Measurements from ENCODE around the gene UBR1. TPM values are rescaled to one million over a fixed set of nuclear protein-coding genes. Genes with fewer than 3 reads are reported as not detected.
"Not testable (repeated sequence)": the region's sequence is repeated elsewhere in the genome, so short reads cannot be mapped to it uniquely, and the experiment has no call there.

Gene UBR1
- total RNA-seq, 2 experiments from 2014 or later = 27.3 to 29.2 TPM

DNA sequence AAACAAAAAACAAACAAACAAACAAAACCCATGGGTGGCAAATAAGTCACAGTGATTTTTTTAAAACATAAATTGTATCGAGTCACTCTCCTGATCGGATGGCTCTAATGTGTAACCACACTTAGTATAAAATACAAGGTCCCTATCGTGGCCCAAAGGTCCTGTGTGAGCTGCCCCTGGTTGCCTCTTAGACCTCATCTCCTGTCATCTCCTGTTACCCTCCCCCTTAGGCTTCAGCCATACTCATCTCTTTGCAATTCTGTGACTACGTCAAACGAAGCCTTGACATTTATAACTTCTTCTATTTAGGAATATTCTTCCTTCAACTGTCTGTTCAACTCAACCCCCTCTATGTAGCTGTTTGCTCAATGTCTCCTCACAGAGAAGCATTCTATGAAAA lies 141.4 kb downstream of the UBR1 start:
- no peak overlapping the region for H3K27ac Mint-ChIP-seq

DNA sequence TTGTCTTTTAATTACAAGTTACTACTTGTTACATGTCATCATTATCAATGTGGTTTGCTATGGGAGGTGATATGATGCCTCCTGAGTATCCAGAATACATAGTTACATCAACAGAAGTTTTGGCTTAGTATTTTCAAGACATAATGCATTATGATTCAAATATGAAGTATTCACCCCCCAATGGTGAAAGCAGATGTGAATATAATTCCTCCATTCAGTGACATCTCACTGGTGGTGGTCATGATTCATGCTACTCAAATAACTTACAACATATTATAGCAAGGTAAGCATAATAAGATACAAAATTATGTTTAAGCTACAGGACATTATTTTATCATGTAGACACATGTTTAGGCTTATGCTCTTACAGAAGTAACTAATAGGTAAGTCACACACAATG lies 150.3 kb downstream of the UBR1 start:
- intact Hi-C loops (cut with micrococcal nuclease) = no loop called here
- no peaks in the 10 kb centered on the region for H3K9me3 Mint-ChIP-seq
- H3K27ac Mint-ChIP-seq = peak overlapping the region; percentile 49
- H3K36me3 Mint-ChIP-seq (ENCODE audit: low read depth) = peaks cover 55% of the 10 kb centered on the region
- ChIA-PET CTCF (interaction anchor here (1.4 kb wide), 1 partner anchor 16 kb away, joined by 3 read pairs; no protein-coding TSS in a partner anchor), POLR2A (no interaction called here)
- DNase-seq (no peak), ATAC-seq (no peak)
- H3K4me3 Mint-ChIP-seq = no peak overlapping the region
- peaks cover 9% of the 10 kb centered on the region for H3K4me1 Mint-ChIP-seq (ENCODE audit: low read depth)
- TF ChIP-seq, protein P1, sequence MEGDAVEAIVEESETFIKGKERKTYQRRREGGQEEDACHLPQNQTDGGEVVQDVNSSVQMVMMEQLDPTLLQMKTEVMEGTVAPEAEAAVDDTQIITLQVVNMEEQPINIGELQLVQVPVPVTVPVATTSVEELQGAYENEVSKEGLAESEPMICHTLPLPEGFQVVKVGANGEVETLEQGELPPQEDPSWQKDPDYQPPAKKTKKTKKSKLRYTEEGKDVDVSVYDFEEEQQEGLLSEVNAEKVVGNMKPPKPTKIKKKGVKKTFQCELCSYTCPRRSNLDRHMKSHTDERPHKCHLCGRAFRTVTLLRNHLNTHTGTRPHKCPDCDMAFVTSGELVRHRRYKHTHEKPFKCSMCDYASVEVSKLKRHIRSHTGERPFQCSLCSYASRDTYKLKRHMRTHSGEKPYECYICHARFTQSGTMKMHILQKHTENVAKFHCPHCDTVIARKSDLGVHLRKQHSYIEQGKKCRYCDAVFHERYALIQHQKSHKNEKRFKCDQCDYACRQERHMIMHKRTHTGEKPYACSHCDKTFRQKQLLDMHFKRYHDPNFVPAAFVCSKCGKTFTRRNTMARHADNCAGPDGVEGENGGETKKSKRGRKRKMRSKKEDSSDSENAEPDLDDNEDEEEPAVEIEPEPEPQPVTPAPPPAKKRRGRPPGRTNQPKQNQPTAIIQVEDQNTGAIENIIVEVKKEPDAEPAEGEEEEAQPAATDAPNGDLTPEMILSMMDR (IDR thresholded peaks at IDR 0.05) = no peak
- no peaks in the 10 kb centered on the region for H3K27me3 Mint-ChIP-seq

More for the DNA sequence above, 141.4 kb downstream of the UBR1 start:
- CTCF ChIA-PET = interaction anchor here (0.9 kb wide), 1 partner anchor 10 kb away, joined by 3 read pairs; no protein-coding TSS in a partner anchor
- ATAC-seq (no peak), DNase-seq (no peak)
- POLR2A ChIA-PET = interaction anchor here (1.0 kb wide), 1 partner anchor 22 kb away, joined by 4 read pairs; no protein-coding TSS in a partner anchor
- H3K36me3 Mint-ChIP-seq (ENCODE audit: low read depth) = peaks cover 32% of the 10 kb centered on the region
- H3K27me3 Mint-ChIP-seq = no peaks in the 10 kb centered on the region
- intact Hi-C loops (cut with micrococcal nuclease) = no loop called here
- no peak overlapping the region for H3K4me3 Mint-ChIP-seq
- TF ChIP-seq, protein P1 (IDR thresholded peaks at IDR 0.05) = no peak
- no peaks in the 10 kb centered on the region for H3K4me1 Mint-ChIP-seq (ENCODE audit: low read depth)
- no peaks in the 10 kb centered on the region for H3K9me3 Mint-ChIP-seq

DNA sequence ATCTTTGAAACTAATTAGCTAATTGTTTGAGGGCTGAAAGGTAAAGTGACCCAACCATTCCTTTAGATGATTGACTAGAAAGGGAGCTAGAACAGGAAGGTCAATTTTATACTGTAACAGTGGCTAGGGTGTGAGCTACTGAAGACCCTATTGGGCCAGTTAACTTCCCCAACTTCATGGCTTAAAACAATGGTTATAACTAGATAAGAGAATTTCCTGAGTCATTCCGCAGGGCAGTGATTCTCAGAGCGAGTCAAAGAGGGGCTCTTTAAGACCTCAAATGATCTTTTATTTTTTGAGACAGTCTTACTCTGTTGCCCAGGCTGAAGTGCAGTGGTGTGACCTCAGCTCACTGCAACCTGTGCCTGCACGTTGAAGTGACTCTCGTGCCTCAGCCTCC lies 151.5 kb downstream of the UBR1 start:
- H3K4me3 Mint-ChIP-seq = no peak overlapping the region
- H3K27me3 Mint-ChIP-seq = no peaks in the 10 kb centered on the region
- H3K9me3 Mint-ChIP-seq = no peaks in the 10 kb centered on the region
- intact Hi-C loops (cut with micrococcal nuclease) = no loop called here
- H3K4me1 Mint-ChIP-seq (ENCODE audit: low read depth) = peaks cover 9% of the 10 kb centered on the region
- no peak for ATAC-seq
- H3K27ac Mint-ChIP-seq = no peak overlapping the region
- DNase-seq = no peak
- POLR2A ChIA-PET = no interaction called here
- TF ChIP-seq, protein P1 (IDR thresholded peaks at IDR 0.05) = no peak
- CTCF ChIA-PET = interaction anchor here (0.9 kb wide), 1 partner anchor 11 kb away, joined by 3 read pairs; no protein-coding TSS in a partner anchor
- H3K36me3 Mint-ChIP-seq (ENCODE audit: low read depth) = peaks cover 57% of the 10 kb centered on the region

DNA sequence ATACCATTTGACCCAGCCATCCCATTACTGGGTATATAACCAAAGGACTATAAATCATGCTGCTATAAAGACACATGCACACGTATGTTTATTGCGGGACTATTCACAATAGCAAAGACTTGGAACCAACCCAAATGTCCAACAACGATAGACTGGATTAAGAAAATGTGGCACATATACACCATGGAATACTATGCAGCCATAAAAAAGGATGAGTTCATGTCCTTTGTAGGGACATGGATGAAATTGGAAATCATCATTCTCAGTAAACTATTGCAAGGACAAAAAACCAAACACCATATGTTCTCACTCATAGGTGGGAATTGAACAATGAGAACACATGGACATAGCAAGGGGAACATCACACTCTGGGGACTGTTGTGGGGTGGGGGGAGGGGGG lies 156.9 kb downstream of the UBR1 start:
- H3K36me3 Mint-ChIP-seq (ENCODE audit: low read depth) = peaks cover 48% of the 10 kb centered on the region

DNA sequence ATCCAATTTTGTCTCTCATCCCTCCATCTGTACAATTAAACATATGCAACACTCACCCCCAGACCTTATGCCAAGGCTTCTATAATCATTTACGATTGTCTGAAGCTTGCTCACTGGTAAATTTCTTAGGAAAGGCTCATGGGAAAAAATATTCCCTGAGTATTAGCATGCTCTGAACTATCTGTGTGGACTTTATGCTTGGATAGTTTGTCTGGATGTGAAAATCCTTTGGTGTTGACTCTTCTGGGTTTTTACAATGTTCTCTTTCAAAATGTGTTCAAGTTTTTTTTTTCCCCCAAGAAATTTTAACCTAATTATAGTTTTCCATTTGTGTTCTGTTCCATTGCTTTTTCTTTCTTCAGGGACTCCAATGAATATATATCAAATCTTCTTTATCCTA lies 165.3 kb downstream of the UBR1 start:
- Mint-ChIP-seq H3K36me3 (ENCODE audit: low read depth) (peaks cover 14% of the 10 kb centered on the region), H3K27me3 (no peaks in the 10 kb centered on the region), H3K4me1 (ENCODE audit: low read depth) (no peaks in the 10 kb centered on the region), H3K9me3 (no peaks in the 10 kb centered on the region), H3K4me3 (no peak overlapping the region), H3K27ac (no peak overlapping the region)
- intact Hi-C loops (cut with micrococcal nuclease) = no loop called here
- no peak for ATAC-seq
- POLR2A ChIA-PET = no interaction called here
- no peak for DNase-seq
- CTCF ChIA-PET = interaction anchor here (1.2 kb wide), 1 partner anchor 14 kb away, joined by 5 read pairs; no protein-coding TSS in a partner anchor
- TF ChIP-seq, protein P1 (IDR thresholded peaks at IDR 0.05) = no peak

More for the DNA sequence above, 156.9 kb downstream of the UBR1 start:
- POLR2A ChIA-PET; intact Hi-C loops (cut with micrococcal nuclease); ATAC-seq; DNase-seq; H3K4me3 Mint-ChIP-seq; H3K27me3 Mint-ChIP-seq; H3K4me1 Mint-ChIP-seq (ENCODE audit: low read depth); H3K9me3 Mint-ChIP-seq; H3K27ac Mint-ChIP-seq; CTCF ChIA-PET: not testable (repeated sequence)

Data from activated CD8-positive, alpha-beta T cell treated with anti-CD3 and anti-CD28 coated beads for 36 hours (primary cell).